ENCODE data around the gene DRC7.

The DRC7 gene

DNA sequence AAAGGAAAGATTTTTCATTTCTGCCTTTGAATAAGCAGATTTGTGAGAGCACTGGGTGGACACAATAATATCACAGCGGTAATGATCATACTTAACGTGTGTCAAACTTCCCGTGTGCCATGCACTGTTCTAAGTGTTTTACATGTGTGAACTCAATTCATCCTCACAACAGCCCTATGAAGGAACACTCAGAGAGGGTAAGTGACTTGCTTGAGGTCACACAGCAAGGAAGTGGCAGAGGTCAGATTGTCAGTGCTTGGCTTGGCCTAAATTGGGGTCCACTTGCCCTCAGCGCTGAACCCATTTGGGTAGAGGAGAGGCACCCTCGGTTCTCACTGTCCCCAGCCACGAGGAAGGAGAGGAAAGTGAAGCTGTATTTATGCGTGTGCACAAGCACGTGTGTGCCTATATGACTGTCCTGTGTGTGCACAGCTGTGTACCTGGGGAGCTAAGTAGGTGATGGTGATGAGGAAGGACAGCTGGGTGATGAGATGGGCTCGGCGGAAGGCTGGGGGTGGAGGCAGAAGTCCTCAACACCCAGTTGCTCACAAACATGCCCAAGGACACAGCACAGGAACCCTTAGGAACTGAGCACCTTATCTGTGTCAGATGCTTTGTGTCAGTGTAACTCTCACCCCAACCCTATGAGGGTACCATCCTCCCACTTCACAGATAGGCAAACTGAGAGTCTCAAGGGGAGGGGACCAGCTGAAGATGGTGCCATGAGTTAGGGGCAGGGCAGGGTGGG is 36.3 kb upstream of the DRC7 start:
- DNase-seq (ENCODE audit: extremely low spot score, insufficient read length, low read depth) (no peak), FAIRE-seq (no peak)

GRCh38 chr16:57658878-57659674 is 35.5 kb upstream of the DRC7 start:
- FAIRE-seq, result no peak
- no peak for DNase-seq (ENCODE audit: extremely low spot score, insufficient read length, low read depth)

DNA sequence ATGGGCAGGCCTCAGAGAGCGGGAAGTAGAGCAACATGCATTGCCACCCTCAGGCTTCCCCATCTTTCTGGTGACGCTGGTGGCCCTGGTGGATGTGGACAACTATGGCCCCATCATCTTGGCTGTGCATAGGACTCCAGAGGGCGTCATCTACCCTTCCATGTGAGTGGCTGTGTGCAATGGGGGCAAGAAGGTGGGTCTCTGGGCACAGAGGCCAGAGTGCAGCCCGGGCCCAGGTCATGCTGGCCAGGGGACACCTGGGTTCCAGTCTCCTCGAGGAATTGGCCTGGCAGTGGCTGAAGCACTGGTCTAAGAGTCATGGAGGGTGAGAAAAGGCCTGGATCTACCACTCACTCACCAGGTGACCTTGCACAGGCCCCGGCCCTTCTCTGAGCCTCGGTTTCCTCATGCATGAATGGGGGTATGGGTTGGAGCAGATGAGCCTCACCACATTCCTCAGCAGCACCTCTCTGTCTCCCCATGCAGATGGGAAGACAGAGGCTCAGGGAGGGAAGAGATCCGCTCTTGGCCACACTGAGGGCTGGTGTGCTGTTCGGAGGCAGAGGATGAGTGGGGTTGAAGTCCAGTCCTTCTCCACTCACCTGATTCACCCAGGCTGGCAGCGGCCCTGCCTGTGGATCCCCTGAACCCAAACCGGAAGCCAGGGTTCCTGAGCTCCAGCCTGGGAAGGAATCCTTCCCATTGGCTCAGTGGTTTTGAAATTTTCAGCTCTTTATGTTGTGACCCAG is 33.7 kb upstream of the DRC7 start:
- DNase-seq (ENCODE audit: extremely low spot score, insufficient read length, low read depth), result no peak
- FAIRE-seq, result no peak

- FAIRE-seq, result no peak
- no peak for DNase-seq (ENCODE audit: extremely low spot score, insufficient read length, low read depth)
These were observed 33.1 kb upstream of the DRC7 start for GRCh38 chr16:57661510-57661909.

DNA sequence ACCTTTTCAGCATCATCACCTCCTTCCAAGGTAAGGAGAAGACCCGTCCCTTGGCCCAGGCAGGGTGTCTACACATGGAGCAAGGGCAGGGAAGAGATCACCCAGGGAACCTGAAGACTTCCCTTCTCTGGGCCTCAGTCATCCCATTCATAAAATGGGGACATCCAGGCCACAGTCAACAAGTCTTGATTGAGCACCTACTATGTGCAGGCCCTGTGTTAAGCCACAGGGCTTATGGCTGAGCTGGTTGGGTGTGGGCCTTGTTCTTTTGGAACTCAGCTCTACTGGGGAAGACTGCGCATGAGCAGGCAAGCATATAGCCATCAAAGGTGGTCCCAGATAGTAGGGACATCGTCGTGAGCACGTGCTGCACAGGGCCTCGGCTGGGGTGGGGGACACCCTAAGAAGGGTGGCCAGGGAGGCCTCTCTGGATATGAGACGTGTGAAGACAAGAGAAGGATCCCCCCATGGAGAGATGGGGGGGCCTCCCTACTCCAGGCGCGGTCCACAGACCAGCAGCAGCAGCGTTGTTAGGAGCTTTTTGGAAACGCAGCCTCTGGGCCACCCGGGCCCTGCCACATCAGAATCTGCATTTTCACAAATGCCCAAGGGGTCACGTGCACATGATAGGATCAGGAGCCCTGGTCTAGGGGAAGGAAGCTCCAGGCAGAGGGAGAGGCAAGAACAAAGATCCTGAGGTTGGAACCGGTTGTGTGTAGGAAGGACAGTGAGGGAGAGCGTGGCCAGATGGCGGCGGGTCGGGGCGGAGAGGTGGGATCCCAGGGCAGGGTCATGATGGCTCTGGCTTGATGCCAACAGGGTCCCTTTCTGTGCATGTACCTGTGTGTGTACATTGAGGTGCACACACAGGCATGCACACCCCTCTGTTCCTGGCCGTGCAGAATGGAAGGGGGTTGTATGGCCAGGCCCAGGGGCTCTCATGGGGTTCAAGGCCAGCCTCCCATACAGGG is 32.4 kb upstream of the DRC7 start:
- no peak for DNase-seq (ENCODE audit: extremely low spot score, insufficient read length, low read depth)
- no peak for FAIRE-seq

DNA sequence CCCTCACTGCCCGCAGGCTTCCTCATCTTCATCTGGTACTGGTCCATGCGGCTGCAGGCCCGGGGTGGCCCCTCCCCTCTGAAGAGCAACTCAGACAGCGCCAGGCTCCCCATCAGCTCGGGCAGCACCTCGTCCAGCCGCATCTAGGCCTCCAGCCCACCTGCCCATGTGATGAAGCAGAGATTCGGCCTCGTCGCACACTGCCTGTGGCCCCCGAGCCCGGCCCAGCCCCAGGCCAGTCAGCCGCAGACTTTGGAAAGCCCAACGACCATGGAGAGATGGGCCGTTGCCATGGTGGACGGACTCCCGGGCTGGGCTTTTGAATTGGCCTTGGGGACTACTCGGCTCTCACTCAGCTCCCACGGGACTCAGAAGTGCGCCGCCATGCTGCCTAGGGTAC is 31.2 kb upstream of the DRC7 start:
- FAIRE-seq (no peak), DNase-seq (ENCODE audit: extremely low spot score, insufficient read length, low read depth) (no peak)

DNA sequence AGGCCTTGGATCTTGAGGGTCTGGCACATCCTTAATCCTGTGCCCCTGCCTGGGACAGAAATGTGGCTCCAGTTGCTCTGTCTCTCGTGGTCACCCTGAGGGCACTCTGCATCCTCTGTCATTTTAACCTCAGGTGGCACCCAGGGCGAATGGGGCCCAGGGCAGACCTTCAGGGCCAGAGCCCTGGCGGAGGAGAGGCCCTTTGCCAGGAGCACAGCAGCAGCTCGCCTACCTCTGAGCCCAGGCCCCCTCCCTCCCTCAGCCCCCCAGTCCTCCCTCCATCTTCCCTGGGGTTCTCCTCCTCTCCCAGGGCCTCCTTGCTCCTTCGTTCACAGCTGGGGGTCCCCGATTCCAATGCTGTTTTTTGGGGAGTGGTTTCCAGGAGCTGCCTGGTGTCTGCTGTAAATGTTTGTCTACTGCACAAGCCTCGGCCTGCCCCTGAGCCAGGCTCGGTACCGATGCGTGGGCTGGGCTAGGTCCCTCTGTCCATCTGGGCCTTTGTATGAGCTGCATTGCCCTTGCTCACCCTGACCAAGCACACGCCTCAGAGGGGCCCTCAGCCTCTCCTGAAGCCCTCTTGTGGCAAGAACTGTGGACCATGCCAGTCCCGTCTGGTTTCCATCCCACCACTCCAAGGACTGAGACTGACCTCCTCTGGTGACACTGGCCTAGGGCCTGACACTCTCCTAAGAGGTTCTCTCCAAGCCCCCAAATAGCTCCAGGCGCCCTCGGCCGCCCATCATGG is 30.5 kb upstream of the DRC7 start:
- FAIRE-seq, result no peak
- DNase-seq (ENCODE audit: extremely low spot score, insufficient read length, low read depth), result no peak

GRCh38 chr16:57664662-57665025 is 30.0 kb upstream of the DRC7 start:
- no peak for FAIRE-seq
- no peak for DNase-seq (ENCODE audit: extremely low spot score, insufficient read length, low read depth)

DNA sequence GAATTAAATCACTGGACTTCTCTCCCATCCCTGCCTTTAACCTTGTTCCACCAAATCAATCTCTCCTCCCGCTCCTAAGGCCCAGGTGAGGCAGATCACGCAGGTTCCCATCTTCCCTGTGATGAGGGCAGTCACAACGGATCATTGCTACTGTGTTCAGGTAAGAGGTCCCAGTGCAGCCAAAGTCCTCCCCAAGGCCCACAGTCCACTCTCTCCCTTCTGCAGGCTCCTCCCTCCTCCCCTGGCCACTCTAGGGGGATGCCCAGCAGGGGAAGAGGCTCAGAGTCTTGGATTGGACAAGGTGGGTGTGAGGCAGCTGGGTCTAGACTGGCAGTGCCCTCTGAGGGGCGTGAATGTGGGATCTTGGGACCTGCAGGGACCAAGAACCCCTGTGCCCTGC is 29.1 kb upstream of the DRC7 start:
- no peak for FAIRE-seq

DNA sequence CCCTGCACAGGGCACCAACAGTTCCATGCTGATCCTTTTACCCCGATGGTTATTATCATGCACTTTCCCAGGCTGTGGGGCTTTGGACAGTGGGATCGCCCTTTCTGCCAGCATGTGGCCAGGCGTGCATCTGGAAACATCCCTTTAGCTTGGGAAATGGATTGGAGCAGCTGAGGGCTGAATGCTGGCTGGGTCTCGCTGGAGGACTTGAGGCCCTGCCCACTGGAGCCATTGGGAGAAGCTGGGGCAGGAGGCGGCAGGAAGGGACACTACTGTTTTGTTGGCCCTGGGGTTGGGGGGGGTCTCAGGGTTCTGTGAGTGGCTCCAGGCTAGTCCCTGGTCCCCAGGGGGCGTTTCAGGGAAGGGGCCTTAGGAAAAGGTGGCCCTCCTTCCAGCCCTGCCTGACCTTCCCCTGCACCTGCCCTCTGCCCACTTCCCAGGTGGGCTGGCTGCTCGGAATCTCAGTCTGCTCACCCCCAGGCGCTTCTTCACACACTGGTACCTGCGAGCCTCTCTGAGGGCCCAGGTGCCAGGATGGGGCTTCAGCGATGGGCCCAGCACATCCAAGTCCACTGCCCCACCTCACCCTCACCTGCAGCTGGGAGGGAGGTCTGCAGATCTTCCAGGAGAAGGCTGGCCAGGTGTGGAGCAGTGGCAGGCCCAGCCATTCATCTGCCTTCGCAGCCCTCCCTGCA is 28.1 kb upstream of the DRC7 start:
- DNase-seq (ENCODE audit: extremely low spot score, insufficient read length, low read depth) (no peak), FAIRE-seq (no peak)

More for the DNA sequence above, 29.1 kb upstream of the DRC7 start:
- DNase-seq (ENCODE audit: extremely low spot score, insufficient read length, low read depth), result no peak

- no peak for FAIRE-seq
- no peak for DNase-seq (ENCODE audit: extremely low spot score, insufficient read length, low read depth)
These were observed 27.5 kb upstream of the DRC7 start for GRCh38 chr16:57667048-57667525.

DNA sequence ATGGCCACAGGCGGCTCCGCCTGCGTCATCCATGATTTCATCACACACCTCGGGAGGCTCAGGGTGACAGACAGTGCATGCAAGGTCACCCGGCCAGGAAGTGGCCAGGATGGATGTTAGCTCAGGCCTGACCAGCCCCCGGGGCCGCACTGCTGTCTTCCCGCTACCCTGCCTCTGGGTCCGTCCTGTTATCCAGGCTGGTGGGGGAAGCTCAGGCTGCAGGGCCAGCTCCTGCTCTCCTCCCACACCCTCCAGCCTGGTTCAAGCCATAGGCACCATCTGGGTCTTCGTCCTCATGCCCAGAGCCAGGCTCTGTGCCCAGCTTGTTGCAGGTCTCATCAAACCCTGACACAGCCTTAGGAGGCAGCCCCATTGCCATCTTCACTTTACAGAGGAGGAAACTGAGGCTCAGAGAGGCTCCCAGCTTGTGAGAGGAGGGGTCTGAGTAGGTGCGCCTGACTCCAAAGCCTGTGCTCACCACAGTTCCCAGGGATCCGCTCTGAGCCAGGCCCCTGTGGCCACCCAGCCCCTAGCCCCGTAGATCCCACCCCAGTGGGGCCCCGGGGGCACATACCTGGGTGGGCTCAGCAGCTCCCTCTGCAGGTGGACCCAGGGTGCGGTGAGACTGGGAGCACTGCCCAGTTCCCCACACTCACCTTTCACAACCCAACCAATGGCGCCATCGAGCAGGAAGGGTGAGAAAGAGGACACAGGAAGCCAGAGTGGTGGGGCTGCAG is 26.9 kb upstream of the DRC7 start:
- DNase-seq (ENCODE audit: extremely low spot score, insufficient read length, low read depth) (no peak), FAIRE-seq (no peak)

DNA sequence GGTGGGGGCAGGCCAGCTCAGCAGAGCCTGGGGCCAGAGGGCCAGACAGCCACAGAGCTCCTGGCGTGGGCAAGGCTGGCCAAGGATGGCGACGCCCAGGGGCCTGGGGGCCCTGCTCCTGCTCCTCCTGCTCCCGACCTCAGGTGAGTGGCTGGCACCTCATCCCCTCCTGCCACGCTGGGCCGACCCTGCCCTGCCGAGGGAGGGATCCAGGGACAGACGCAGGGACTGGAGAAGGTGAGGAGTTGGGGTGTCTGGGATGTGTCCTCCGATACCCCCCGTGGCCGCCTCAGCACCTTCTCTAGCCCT is 26.4 kb upstream of the DRC7 start, which contains the start of gene ADGRG3:
Gene ADGRG3, plus strand, starts transcription at position 44 of the 309 bp plus-strand sequence. Its CDS starts 42 bp downstream, at position 86.
- DNase-seq (ENCODE audit: extremely low spot score, insufficient read length, low read depth) (no peak), FAIRE-seq (no peak)

GRCh38 chr16:57668630-57669475 is 25.8 kb upstream of the DRC7 start:
- DNase-seq (ENCODE audit: extremely low spot score, insufficient read length, low read depth) (no peak), FAIRE-seq (no peak)

DNA sequence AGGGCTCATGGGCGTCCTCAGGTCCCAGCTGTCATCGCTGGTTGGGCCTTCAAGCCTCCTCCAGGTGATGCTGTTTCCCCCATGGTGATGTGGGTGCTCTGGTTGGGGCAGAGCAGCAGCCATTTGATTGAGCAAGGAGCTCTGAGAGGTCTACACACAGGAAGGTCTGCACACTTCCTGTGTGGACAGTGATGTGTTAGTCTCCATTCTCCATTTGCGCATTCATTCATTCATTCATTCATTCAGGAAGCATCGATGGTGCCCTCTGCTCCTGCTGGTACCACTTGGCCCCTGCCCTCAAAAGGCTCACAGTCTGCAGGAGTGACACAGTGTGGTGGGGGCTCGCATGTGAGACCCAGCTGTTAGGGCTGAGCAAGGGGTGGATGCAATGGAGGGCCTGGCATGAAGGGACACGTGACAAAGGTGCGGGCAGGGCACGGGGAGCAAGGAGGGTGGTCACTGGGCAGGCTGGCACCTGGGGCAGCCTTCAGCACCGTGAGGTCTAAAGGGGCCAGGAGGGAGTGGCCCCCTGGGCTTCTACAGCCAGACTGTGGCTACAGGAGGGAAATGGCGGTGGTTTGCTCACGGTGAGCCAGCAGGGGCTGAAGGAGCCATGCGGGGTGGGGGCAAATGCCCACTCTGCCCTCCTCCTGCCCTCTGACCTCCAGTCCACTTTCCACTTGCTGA is 25.0 kb upstream of the DRC7 start:
- no peak for FAIRE-seq
- no peak for DNase-seq (ENCODE audit: extremely low spot score, insufficient read length, low read depth)

- DNase-seq (ENCODE audit: extremely low spot score, insufficient read length, low read depth), result no peak
- no peak for FAIRE-seq
These were observed 24.4 kb upstream of the DRC7 start for GRCh38 chr16:57670196-57670595.
